ENCODE results near the gene CCDC121. TPM values are rescaled to one million over a fixed set of nuclear protein-coding genes. Genes with fewer than 3 reads are reported as not detected.
"Not testable (repeated sequence)": the region's sequence is repeated elsewhere in the genome, so short reads cannot be mapped to it uniquely, and the experiment has no call there.

Gene CCDC121
- total and polyA plus RNA-seq, 10 of the 15 experiments (the other 5 are each of a cell fraction or from before 2014, with no cell fraction given) = 0.34 to 1.2 (median 0.63) TPM

DNA sequence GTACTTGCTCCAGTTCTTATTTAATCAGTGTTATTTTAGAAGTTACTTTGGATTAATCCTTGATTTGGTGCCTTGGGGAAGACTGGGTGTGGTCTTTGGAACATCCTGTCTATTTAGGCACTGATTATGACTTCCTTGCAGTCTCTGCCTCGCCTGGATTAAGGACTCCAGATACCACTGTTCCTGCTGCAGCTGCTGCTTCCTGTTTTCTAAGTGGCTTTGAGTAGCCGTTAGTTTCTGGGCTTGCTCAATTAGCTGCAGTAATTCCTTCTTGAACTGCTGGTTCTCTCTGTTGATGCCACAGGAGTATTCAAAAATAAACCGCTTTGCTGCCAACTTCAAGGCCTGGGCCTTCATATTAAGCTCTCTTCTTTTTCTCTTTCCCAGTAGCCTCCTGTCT, 1.9 kb downstream of the CCDC121 start:
- WGBS (ENCODE audit: insufficient coverage, insufficient replicate concordance, low lambda C conversion rate, missing lambda C conversion rate) = 42% methylated on average over 3 of the region's 3 CpGs
- peak; percentile 84 for FAIRE-seq
- H3K27me3 ChIP-seq (replicated peaks in 1 of 2; ENCODE audit: control insufficient read depth in 2 of 2, insufficient read depth in 2 of 2, low read length in 1 of 2); H4K20me1 ChIP-seq (ENCODE audit: control insufficient read depth, insufficient read depth); H3K4me2 ChIP-seq (ENCODE audit: control insufficient read depth, insufficient read depth); H3K79me2 ChIP-seq (ENCODE audit: control insufficient read depth, insufficient read depth, low read length); BruUV-seq (replicated peaks); RAD21 ChIA-PET (ENCODE audit: unreplicated experiment); H3K9ac ChIP-seq (ENCODE audit: control insufficient read depth, insufficient read depth, low read length); H3K27ac ChIP-seq (ENCODE audit: control insufficient read depth, insufficient read depth); H3K9me3 ChIP-seq (replicated peaks; ENCODE audit: control insufficient read depth, insufficient read depth, low read length); ATAC-seq; in situ Hi-C loops (cut with MboI); H2AFZ ChIP-seq (ENCODE audit: control insufficient read depth, low read depth, low read length); H3K4me1 ChIP-seq (ENCODE audit: control insufficient read depth, insufficient read depth, low read length); DNase-seq (ENCODE audit: low read depth, low spot score); H3K4me3 ChIP-seq: not testable (repeated sequence)
- intact Hi-C loops (cut with micrococcal nuclease; ENCODE audit: unreplicated experiment) = loop anchor here (5.0 kb wide), 1 partner anchor 45 kb away; the partner anchor contains the start of gene ZNF512
- H3K36me3 ChIP-seq (ENCODE audit: control insufficient read depth in 2 of 2, insufficient read depth in 2 of 2, low read length in 1 of 2) = peaks cover 0 to 20% of the 10 kb centered on the region in 2 experiments; a peak in 3 of 4 replicates
- CTCF ChIA-PET = interaction anchor here (4.3 kb wide), 1 partner anchor 56 kb away, joined by 34 read pairs; no protein-coding TSS in a partner anchor
- POLR2A ChIA-PET = interaction anchor here (0.6 to 1.0 kb wide), 2 partner anchors 198 to 273 kb away, joined by 4 to 5 read pairs; partner anchors contain the start of gene NRBP1
- SMC1A ChIA-PET (ENCODE audit: uncharacterized antibody, unreplicated experiment) = interaction anchor here (1.1 to 1.2 kb wide), 3 partner anchors 13 to 197 kb away, joined by 3 read pairs; no protein-coding TSS in a partner anchor

DNA sequence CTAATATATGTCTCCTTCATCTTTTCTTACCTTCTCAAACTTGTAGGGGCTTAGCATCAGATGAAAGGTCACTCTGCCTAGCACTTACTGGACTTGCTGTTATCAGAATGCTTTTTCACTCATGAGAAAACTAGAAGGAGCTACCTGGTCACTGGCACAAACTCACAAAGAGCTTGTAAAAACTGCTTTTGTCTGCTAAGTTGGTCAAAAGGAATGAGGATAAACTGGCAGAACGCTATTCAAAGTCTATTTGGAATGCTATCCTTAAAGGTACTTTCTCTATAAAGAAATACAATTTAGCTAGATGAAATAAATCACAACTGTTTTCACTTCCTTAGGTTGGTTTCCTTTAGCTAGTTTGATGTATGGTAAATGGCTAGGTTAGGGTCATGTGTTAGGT, 2.5 kb downstream of the CCDC121 start:
- SMC1A ChIA-PET (ENCODE audit: uncharacterized antibody, unreplicated experiment); RAD21 ChIA-PET (ENCODE audit: unreplicated experiment); FAIRE-seq; H4K20me1 ChIP-seq (ENCODE audit: control insufficient read depth, insufficient read depth); ATAC-seq; POLR2A ChIA-PET; H3K27me3 ChIP-seq (replicated peaks in 1 of 2; ENCODE audit: control insufficient read depth in 2 of 2, insufficient read depth in 2 of 2, low read length in 1 of 2); H3K4me2 ChIP-seq (ENCODE audit: control insufficient read depth, insufficient read depth); BruUV-seq (replicated peaks); H3K9ac ChIP-seq (ENCODE audit: control insufficient read depth, insufficient read depth, low read length); H3K79me2 ChIP-seq (ENCODE audit: control insufficient read depth, insufficient read depth, low read length); H3K4me1 ChIP-seq (ENCODE audit: control insufficient read depth, insufficient read depth, low read length); H3K27ac ChIP-seq (ENCODE audit: control insufficient read depth, insufficient read depth); H3K9me3 ChIP-seq (replicated peaks; ENCODE audit: control insufficient read depth, insufficient read depth, low read length); DNase-seq (ENCODE audit: low read depth, low spot score); H2AFZ ChIP-seq (ENCODE audit: control insufficient read depth, low read depth, low read length); H3K4me3 ChIP-seq; in situ Hi-C loops (cut with MboI): not testable (repeated sequence)
- peaks cover under 1 to 16% of the 10 kb centered on the region in 2 experiments for H3K36me3 ChIP-seq (ENCODE audit: control insufficient read depth in 2 of 2, insufficient read depth in 2 of 2, low read length in 1 of 2)
- intact Hi-C loops (cut with micrococcal nuclease; ENCODE audit: unreplicated experiment) = loop anchor here (5.0 kb wide), 1 partner anchor 44 kb away; the partner anchor contains the start of gene ZNF512
- CTCF ChIA-PET = interaction anchor here (4.3 kb wide), 1 partner anchor 57 kb away, joined by 34 read pairs; no protein-coding TSS in a partner anchor
- 100% methylated on average over 1 of the region's 1 CpG for WGBS (ENCODE audit: insufficient coverage, insufficient replicate concordance, low lambda C conversion rate, missing lambda C conversion rate)

Data from GM12878 (cell line).